H9 (cell line): ENCODE results near the gene UBN1. TPM values are rescaled to one million over a fixed set of nuclear protein-coding genes. Genes with fewer than 3 reads are reported as not detected.

Experiments
- DNase-seq: peaks from one replicate; pipeline ENCODE4 v3.0.0-alpha.2; 2017
- H2AFZ ChIP-seq: one replicate; pipeline ENCODE4 v1.6.1; 2013; ENCODE audit warnings: mild to moderate bottlenecking, low read length, control low read depth, moderate library complexity
- H2AK5ac ChIP-seq: 2 replicates; pipeline ENCODE4 v1.6.1; 2013; ENCODE audit warnings: low read length, control low read depth, mixed read lengths; ENCODE audit not compliant: insufficient read length
- H2BK120ac ChIP-seq: one replicate; pipeline ENCODE4 v1.6.1; 2013; ENCODE audit warnings: low read depth, mild to moderate bottlenecking, low read length, control low read depth, inconsistent platforms; ENCODE audit not compliant: poor library complexity, severe bottlenecking
- H2BK12ac ChIP-seq: 2 replicates; pipeline ENCODE4 v1.6.1; 2013; ENCODE audit warnings: low read length, control low read depth, mixed read lengths, low read depth; ENCODE audit not compliant: insufficient read length
- H2BK15ac ChIP-seq: 2 replicates; pipeline ENCODE4 v1.6.1; 2013; ENCODE audit warnings: low read depth, low read length, control low read depth
- H2BK20ac ChIP-seq: one replicate; pipeline ENCODE4 v1.6.1; 2013; ENCODE audit warnings: low read depth, mild to moderate bottlenecking, low read length, control low read depth, inconsistent platforms; ENCODE audit not compliant: poor library complexity, severe bottlenecking
- H2BK5ac ChIP-seq: 2 replicates; pipeline ENCODE4 v1.6.1; 2013; ENCODE audit warnings: low read length, control low read depth, mixed read lengths; ENCODE audit not compliant: insufficient read length
- H3K14ac ChIP-seq: 2 replicates; pipeline ENCODE4 v1.6.1; 2013; ENCODE audit warnings: low read length, control low read depth; ENCODE audit not compliant: insufficient read depth
- H3K18ac ChIP-seq: 2 replicates; pipeline ENCODE4 v1.6.1; 2013; ENCODE audit warnings: low read depth, mild to moderate bottlenecking, mixed read lengths, low read length, control low read depth; ENCODE audit not compliant: insufficient read length
- H3K23ac ChIP-seq: 2 replicates; pipeline ENCODE4 v1.6.1; 2013; ENCODE audit warnings: low read length, control low read depth, mixed read lengths, low read depth; ENCODE audit not compliant: insufficient read length
- H3K23me2 ChIP-seq: 2 replicates; pipeline ENCODE4 v1.6.1; 2013; ENCODE audit warnings: low read depth, mild to moderate bottlenecking, mixed read lengths, low read length, control low read depth; ENCODE audit not compliant: insufficient read length, poor library complexity, severe bottlenecking
- H3K27ac ChIP-seq: 2 replicates; pipeline ENCODE4 v1.5.1; 2013; ENCODE audit warnings: low read length, control low read depth, mixed read lengths, low read depth; ENCODE audit not compliant: insufficient read length
- H3K27me3 ChIP-seq: 2 replicates; pipeline ENCODE4 v1.6.1; 2013; ENCODE audit warnings: low read length, control low read depth, inconsistent platforms; ENCODE audit not compliant: insufficient read depth
- H3K4ac ChIP-seq: 2 replicates; pipeline ENCODE4 v1.6.1; 2013; ENCODE audit warnings: low read depth, mild to moderate bottlenecking, control low read depth, inconsistent platforms, low read length, moderate library complexity
- H3K4me1 ChIP-seq: 2 replicates; pipeline ENCODE4 v1.6.1; 2013; ENCODE audit warnings: low read length, control low read depth, inconsistent platforms; ENCODE audit not compliant: insufficient read depth
- H3K4me2 ChIP-seq: 2 replicates; pipeline ENCODE4 v1.6.1; 2013; ENCODE audit warnings: low read length, control low read depth, mixed read lengths; ENCODE audit not compliant: insufficient read length, insufficient read depth
- H3K56ac ChIP-seq: 2 replicates; pipeline ENCODE4 v1.6.1; 2013; ENCODE audit warnings: low read depth, mild to moderate bottlenecking, mixed read lengths, low read length, control low read depth; ENCODE audit not compliant: insufficient read length
- H3K79me1 ChIP-seq: 2 replicates; pipeline ENCODE4 v1.6.1; 2013; ENCODE audit warnings: low read depth, mild to moderate bottlenecking, moderate library complexity, low read length, control low read depth, inconsistent platforms; ENCODE audit not compliant: insufficient read depth, poor library complexity, severe bottlenecking
- H3K79me2 ChIP-seq: 2 replicates; pipeline ENCODE4 v1.6.1; 2013; ENCODE audit warnings: low read length, control low read depth, inconsistent platforms; ENCODE audit not compliant: insufficient read depth
- H3K9ac ChIP-seq: 2 replicates; pipeline ENCODE4 v1.6.1; 2013; ENCODE audit warnings: low read length, control low read depth, mixed read lengths; ENCODE audit not compliant: insufficient read length; ENCODE audit errors: extremely low read depth
- H3K9me3 ChIP-seq: one replicate; pipeline ENCODE4 v1.6.1; 2013; ENCODE audit warnings: low read depth, low read length, inconsistent platforms; ENCODE audit not compliant: control insufficient read depth
- H3T11ph ChIP-seq: one replicate; pipeline ENCODE4 v1.6.1; 2013; ENCODE audit warnings: mild to moderate bottlenecking, low read length, control low read depth, inconsistent platforms
- H4K20me1 ChIP-seq: one replicate; pipeline ENCODE4 v1.6.1; 2013; ENCODE audit not compliant: control insufficient read depth, insufficient read length, insufficient read depth
- H4K5ac ChIP-seq: 2 replicates; pipeline ENCODE4 v1.6.1; 2013; ENCODE audit warnings: low read depth, mild to moderate bottlenecking, mixed read lengths, low read length, control low read depth; ENCODE audit not compliant: insufficient read length
- H4K8ac ChIP-seq: replicated peaks from 2 replicates; pipeline ENCODE4 v1.6.1; 2013; ENCODE audit warnings: low read length, control low read depth, mixed read lengths, low read depth; ENCODE audit not compliant: insufficient read length
- H4K91ac ChIP-seq: 2 replicates; pipeline ENCODE4 v1.6.1; 2013; ENCODE audit warnings: low read depth, mild to moderate bottlenecking, moderate library complexity, mixed read lengths, low read length, control low read depth; ENCODE audit not compliant: insufficient read length
- H3K27ac Mint-ChIP-seq, 3 experiments: 2 replicates in 2 of 3; 3 replicates in 1 of 3; pipeline ENCODE4 v1.8.0; 2020 to 2021; ENCODE audit warnings: mixed read lengths in 3 of 3, mild to moderate bottlenecking in 1 of 3, moderate library complexity in 1 of 3
- H3K27me3 Mint-ChIP-seq: 2 replicates; pipeline ENCODE4 v1.8.0; 2021; ENCODE audit warnings: low read depth, mild to moderate bottlenecking, moderate library complexity, mixed read lengths
- H3K36me3 Mint-ChIP-seq, 3 experiments: 2 replicates in 2 of 3; 3 replicates in 1 of 3; pipeline ENCODE4 v1.8.0; 2020 to 2021; ENCODE audit warnings: low read depth in 3 of 3, mixed read lengths in 3 of 3; ENCODE audit not compliant: insufficient read depth in 1 of 3
- H3K4me1 Mint-ChIP-seq, 2 experiments: 2 replicates each; pipeline ENCODE4 v1.8.0; 2020; ENCODE audit warnings: mixed read lengths in 2 of 2
- H3K4me3 Mint-ChIP-seq, 2 experiments: 2 replicates in 1 of 2; 3 replicates in 1 of 2; pipeline ENCODE4 v1.8.0; 2020 to 2021; ENCODE audit warnings: mild to moderate bottlenecking in 2 of 2, mixed read lengths in 2 of 2, moderate library complexity in 1 of 2
- H3K9me3 Mint-ChIP-seq, 2 experiments: 2 replicates in 1 of 2; 3 replicates in 1 of 2; pipeline ENCODE4 v1.8.0; 2020; ENCODE audit warnings: mild to moderate bottlenecking in 2 of 2, mixed read lengths in 2 of 2, moderate library complexity in 1 of 2
- WGBS: extraction: QIAGEN DNeasy Blood & Tissue Kit; methylation state at CpG from one replicate; pipeline ENCODE4 v1.1.7; 2013; ENCODE audit warnings: missing lambda C conversion rate, low lambda C conversion rate, mixed read lengths; ENCODE audit not compliant: insufficient read length; ENCODE audit errors: extremely low coverage; 5-methylcytosine and 5-hydroxymethylcytosine counted together
- total RNA-seq: library from RNA; stranded (reverse); gene quantifications from 2 replicates; pipeline ENCODE4 v1.2.1, GENCODE V29; 2021
- TF ChIP-seq, protein P1 (sequence below): fragments of 200-600 bp; sonication (generic); conservative IDR thresholded peaks from 3 replicates; pipeline ENCODE4 v1.8.0; 2021; ENCODE audit warnings: antibody characterized with exemption, mild to moderate bottlenecking

UBN1 gene
- total RNA-seq, 1 experiment from 2014 or later: 55.2 TPM

DNA sequence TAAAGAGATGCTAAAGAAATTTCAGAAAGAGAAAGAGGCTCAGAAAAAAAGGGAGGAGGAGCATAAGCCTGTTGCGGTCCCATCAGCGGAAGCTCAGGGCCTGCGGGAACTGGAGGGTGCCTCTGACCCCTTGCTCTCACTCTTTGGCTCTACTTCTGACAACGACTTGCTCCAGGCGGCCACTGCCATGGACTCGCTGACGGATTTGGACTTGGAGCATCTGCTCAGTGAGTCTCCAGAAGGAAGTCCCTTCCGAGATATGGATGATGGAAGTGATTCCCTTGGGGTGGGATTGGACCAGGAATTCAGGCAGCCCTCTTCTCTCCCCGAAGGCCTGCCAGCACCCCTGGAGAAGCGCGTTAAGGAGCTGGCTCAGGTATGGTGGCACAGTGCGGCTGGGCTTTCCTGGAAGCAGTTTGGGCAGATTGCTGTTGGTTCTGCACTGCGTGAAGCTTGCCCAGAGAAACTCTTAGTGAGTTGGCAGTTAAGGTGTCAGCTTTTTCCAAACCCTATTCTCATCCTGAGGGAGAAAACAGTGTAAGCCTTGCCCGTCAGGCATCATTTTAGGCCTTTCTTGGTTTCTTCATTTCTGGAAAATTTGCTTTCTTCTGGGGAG lies 13.6 kb downstream of the UBN1 start:
- Histone ChIP-seq H2BK15ac (no peak overlapping the region), H3K9me3 (no peaks in the 10 kb centered on the region), H3K4me1 (no peaks in the 10 kb centered on the region), H3K4me2 (no peak overlapping the region), H4K20me1 (no peaks in the 10 kb centered on the region), H3K27ac (no peak overlapping the region), H3K27me3 (no peaks in the 10 kb centered on the region), H3K56ac (no peak overlapping the region), H2BK5ac (no peak overlapping the region), H2AK5ac (no peak overlapping the region), H4K5ac (no peak overlapping the region), H3K9ac (no peak overlapping the region), H3K4ac (no peak overlapping the region), H4K8ac (no peak overlapping the region), H2BK20ac (no peak overlapping the region), H2BK120ac (no peak overlapping the region), H3K79me2 (no peaks in the 10 kb centered on the region), H3K23ac (no peak overlapping the region), H4K91ac (no peak overlapping the region), H3T11ph (no peak overlapping the region), H3K18ac (no peak overlapping the region), H2BK12ac (no peak overlapping the region), H3K23me2 (no peaks in the 10 kb centered on the region), H3K79me1 (no peaks in the 10 kb centered on the region), H2AFZ (no peak overlapping the region), H3K14ac (no peak overlapping the region)
- no peak for DNase-seq
- H3K27me3 Mint-ChIP-seq: no peaks in the 10 kb centered on the region; the same call in 1 of the 2 replicates
- WGBS: no CpG with 5 or more reads among the region's 14 CpGs
- no peak overlapping the region for H3K4me3 Mint-ChIP-seq
- TF ChIP-seq, protein P1, sequence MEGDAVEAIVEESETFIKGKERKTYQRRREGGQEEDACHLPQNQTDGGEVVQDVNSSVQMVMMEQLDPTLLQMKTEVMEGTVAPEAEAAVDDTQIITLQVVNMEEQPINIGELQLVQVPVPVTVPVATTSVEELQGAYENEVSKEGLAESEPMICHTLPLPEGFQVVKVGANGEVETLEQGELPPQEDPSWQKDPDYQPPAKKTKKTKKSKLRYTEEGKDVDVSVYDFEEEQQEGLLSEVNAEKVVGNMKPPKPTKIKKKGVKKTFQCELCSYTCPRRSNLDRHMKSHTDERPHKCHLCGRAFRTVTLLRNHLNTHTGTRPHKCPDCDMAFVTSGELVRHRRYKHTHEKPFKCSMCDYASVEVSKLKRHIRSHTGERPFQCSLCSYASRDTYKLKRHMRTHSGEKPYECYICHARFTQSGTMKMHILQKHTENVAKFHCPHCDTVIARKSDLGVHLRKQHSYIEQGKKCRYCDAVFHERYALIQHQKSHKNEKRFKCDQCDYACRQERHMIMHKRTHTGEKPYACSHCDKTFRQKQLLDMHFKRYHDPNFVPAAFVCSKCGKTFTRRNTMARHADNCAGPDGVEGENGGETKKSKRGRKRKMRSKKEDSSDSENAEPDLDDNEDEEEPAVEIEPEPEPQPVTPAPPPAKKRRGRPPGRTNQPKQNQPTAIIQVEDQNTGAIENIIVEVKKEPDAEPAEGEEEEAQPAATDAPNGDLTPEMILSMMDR: no peak
- H3K36me3 Mint-ChIP-seq: peaks cover 32 to 63% (median 54%) of the 10 kb centered on the region in 3 experiments; a peak in 6 of 7 replicates
- no peaks in the 10 kb centered on the region for H3K9me3 Mint-ChIP-seq
- peaks cover 0 to 4% of the 10 kb centered on the region in 2 experiments; a peak in 2 of 4 replicates for H3K4me1 Mint-ChIP-seq
- peak overlapping the region in 1 of 3 experiments; percentile 3; a peak in 1 of 7 replicates for H3K27ac Mint-ChIP-seq
